SK-N-SH (cell line): ENCODE data around the gene C10orf90.

Experiments
- CHD2 ChIP-seq: fragments of 150-350 bp; IDR thresholded peaks from 2 replicates; pipeline ENCODE4 v1.6.1; 2018; ENCODE audit warnings: low read length; ENCODE audit not compliant: partially characterized antibody
- EP300 ChIP-seq, 2 experiments: IDR thresholded peaks; 2 replicates each; pipeline versions ENCODE4 v1.4.0 to v1.6.1; 2012; ENCODE audit warnings: borderline replicate concordance in 1 of 2, low read depth in 1 of 2, low read length in 1 of 2
- EZH2phosphoT487 ChIP-seq: fragments of 200-600 bp; sonication (generic); IDR thresholded peaks from 2 replicates; pipeline ENCODE4 v1.6.1; 2017; ENCODE audit warnings: low read depth, mixed run types, mild to moderate bottlenecking, antibody characterized with exemption, moderate library complexity, borderline replicate concordance
- GABPA ChIP-seq: IDR thresholded peaks from 2 replicates; pipeline ENCODE4 v1.4.0; 2012; ENCODE audit warnings: low read depth, mild to moderate bottlenecking
- POLR2AphosphoS5 ChIP-seq: IDR thresholded peaks from 2 replicates; pipeline ENCODE4 v1.6.1; 2012; ENCODE audit warnings: low read depth, low read length
- RAD21 ChIP-seq: IDR thresholded peaks from 2 replicates; pipeline ENCODE4 v1.6.1; 2012; ENCODE audit warnings: mild to moderate bottlenecking, low read length
- RCOR1 ChIP-seq: fragments of 150-350 bp; IDR thresholded peaks from 2 replicates; pipeline ENCODE4 v1.6.1; 2017; ENCODE audit warnings: antibody characterized with exemption, low read length
- RXRA ChIP-seq: IDR thresholded peaks from 2 replicates; pipeline ENCODE4 v1.4.0; 2012; ENCODE audit warnings: low read depth, mild to moderate bottlenecking, borderline replicate concordance
- SMC3 ChIP-seq: IDR thresholded peaks from 2 replicates; pipeline ENCODE4 v1.6.1; 2012; ENCODE audit warnings: low read depth, low read length, improper control_type of control experiment
- TAF1 ChIP-seq: IDR thresholded peaks from 2 replicates; pipeline ENCODE4 v1.6.1; 2012; ENCODE audit warnings: low read depth, mild to moderate bottlenecking, low read length, moderate library complexity, borderline replicate concordance
- TF ChIP-seq, protein P1 (sequence below): fragments of 200-600 bp; sonication (generic); IDR thresholded peaks from 2 replicates; pipeline ENCODE4 v1.6.1; 2017; ENCODE audit warnings: antibody characterized with exemption, mild to moderate bottlenecking, moderate library complexity
- TF ChIP-seq, protein P2 (sequence below): IDR thresholded peaks from 2 replicates; pipeline ENCODE4 v1.6.1; 2012; ENCODE audit warnings: mild to moderate bottlenecking, low read depth, low read length, moderate library complexity
- TF ChIP-seq, protein P3 (sequence below): IDR thresholded peaks from 2 replicates; pipeline ENCODE4; 2012
- TF ChIP-seq, protein P4 (sequence below): fragments of 150-350 bp; IDR thresholded peaks from 2 replicates; pipeline ENCODE4 v1.6.1; 2017; ENCODE audit warnings: antibody characterized with exemption, low read length, low read depth, borderline replicate concordance

DNA sequence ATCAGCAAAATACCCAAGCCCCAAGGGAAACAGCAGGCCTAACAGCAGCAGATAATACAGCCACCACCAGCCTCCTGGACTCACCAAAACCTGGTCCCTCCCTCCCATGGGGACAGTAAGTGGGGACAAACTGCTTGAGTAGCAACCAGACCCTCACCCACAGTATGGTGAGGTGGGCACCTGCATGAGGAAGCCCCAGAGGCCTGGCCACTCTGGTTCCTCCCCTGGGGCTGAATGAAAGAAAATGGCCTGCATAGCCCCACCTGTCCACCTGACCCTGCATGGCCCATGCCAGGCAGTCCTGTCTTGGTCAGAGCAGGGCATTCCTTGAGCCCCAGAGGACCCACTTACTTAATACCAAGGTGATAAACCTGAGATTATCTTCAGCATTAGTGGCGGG is 13.0 kb upstream of the C10orf90 start:
- TF ChIP-seq, protein P1, sequence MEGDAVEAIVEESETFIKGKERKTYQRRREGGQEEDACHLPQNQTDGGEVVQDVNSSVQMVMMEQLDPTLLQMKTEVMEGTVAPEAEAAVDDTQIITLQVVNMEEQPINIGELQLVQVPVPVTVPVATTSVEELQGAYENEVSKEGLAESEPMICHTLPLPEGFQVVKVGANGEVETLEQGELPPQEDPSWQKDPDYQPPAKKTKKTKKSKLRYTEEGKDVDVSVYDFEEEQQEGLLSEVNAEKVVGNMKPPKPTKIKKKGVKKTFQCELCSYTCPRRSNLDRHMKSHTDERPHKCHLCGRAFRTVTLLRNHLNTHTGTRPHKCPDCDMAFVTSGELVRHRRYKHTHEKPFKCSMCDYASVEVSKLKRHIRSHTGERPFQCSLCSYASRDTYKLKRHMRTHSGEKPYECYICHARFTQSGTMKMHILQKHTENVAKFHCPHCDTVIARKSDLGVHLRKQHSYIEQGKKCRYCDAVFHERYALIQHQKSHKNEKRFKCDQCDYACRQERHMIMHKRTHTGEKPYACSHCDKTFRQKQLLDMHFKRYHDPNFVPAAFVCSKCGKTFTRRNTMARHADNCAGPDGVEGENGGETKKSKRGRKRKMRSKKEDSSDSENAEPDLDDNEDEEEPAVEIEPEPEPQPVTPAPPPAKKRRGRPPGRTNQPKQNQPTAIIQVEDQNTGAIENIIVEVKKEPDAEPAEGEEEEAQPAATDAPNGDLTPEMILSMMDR, result no peak
- TF ChIP-seq EZH2phosphoT487 (no peak), RCOR1 (no peak), RXRA (no peak), TAF1 (no peak), EP300 (IDR thresholded peaks at IDR 0.05; ENCODE audit: borderline replicate concordance in 1 of 2, low read depth in 1 of 2, low read length in 1 of 2) (no peak), CHD2 (no peak), RAD21 (no peak), POLR2AphosphoS5 (no peak), GABPA (no peak), SMC3 (no peak)
- TF ChIP-seq, protein P2, sequence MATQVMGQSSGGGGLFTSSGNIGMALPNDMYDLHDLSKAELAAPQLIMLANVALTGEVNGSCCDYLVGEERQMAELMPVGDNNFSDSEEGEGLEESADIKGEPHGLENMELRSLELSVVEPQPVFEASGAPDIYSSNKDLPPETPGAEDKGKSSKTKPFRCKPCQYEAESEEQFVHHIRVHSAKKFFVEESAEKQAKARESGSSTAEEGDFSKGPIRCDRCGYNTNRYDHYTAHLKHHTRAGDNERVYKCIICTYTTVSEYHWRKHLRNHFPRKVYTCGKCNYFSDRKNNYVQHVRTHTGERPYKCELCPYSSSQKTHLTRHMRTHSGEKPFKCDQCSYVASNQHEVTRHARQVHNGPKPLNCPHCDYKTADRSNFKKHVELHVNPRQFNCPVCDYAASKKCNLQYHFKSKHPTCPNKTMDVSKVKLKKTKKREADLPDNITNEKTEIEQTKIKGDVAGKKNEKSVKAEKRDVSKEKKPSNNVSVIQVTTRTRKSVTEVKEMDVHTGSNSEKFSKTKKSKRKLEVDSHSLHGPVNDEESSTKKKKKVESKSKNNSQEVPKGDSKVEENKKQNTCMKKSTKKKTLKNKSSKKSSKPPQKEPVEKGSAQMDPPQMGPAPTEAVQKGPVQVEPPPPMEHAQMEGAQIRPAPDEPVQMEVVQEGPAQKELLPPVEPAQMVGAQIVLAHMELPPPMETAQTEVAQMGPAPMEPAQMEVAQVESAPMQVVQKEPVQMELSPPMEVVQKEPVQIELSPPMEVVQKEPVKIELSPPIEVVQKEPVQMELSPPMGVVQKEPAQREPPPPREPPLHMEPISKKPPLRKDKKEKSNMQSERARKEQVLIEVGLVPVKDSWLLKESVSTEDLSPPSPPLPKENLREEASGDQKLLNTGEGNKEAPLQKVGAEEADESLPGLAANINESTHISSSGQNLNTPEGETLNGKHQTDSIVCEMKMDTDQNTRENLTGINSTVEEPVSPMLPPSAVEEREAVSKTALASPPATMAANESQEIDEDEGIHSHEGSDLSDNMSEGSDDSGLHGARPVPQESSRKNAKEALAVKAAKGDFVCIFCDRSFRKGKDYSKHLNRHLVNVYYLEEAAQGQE, result no peak
- TF ChIP-seq, protein P3, sequence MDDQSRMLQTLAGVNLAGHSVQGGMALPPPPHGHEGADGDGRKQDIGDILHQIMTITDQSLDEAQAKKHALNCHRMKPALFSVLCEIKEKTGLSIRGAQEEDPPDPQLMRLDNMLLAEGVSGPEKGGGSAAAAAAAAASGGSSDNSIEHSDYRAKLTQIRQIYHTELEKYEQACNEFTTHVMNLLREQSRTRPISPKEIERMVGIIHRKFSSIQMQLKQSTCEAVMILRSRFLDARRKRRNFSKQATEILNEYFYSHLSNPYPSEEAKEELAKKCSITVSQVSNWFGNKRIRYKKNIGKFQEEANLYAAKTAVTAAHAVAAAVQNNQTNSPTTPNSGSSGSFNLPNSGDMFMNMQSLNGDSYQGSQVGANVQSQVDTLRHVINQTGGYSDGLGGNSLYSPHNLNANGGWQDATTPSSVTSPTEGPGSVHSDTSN, result no peak
- TF ChIP-seq, protein P4, sequence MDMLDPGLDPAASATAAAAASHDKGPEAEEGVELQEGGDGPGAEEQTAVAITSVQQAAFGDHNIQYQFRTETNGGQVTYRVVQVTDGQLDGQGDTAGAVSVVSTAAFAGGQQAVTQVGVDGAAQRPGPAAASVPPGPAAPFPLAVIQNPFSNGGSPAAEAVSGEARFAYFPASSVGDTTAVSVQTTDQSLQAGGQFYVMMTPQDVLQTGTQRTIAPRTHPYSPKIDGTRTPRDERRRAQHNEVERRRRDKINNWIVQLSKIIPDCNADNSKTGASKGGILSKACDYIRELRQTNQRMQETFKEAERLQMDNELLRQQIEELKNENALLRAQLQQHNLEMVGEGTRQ, result no peak
